IMR-90 (cell line): ENCODE results near the gene MAST3. TPM values are rescaled to one million over a fixed set of nuclear protein-coding genes. Genes with fewer than 3 reads are reported as not detected.

Experiments used
- ATAC-seq: fragments of 200-7000 bp; cut with Tn5 transposase; 2 replicates; pipeline ENCODE4 v1.9.1; 2020; ENCODE audit warnings: low read depth, mild to moderate bottlenecking, moderate library complexity
- BruUV-seq: library from RNA; stranded (reverse); fragments of 400-500 nt; replicated peaks from 2 replicates; lab custom pipeline; 2021; lab: Mats Ljungman, UMichigan
- CTCF ChIA-PET: fragments of 300-600 bp; formaldehyde crosslinking; extraction: SDS; loops from one replicate; lab custom pipeline; 2021; ENCODE audit warnings: antibody characterized with exemption; lab: Yijun Ruan, JAX
- POLR2A ChIA-PET: fragments of 300-600 bp; sonication (Branson Sonifier 250); formaldehyde crosslinking; loops from one replicate; lab custom pipeline; 2022; ENCODE audit warnings: antibody characterized with exemption; ENCODE audit not compliant: unreplicated experiment; lab: Charles Lee
- DNase-seq: peaks from one replicate; pipeline ENCODE4 v3.0.0; 2013
- H2AFZ ChIP-seq: replicated peaks from 2 replicates; pipeline ENCODE3; 2013; ENCODE audit warnings: low read length, mild to moderate bottlenecking; ENCODE audit not compliant: poor library complexity
- H2AK5ac ChIP-seq: 2 replicates; pipeline ENCODE4 v1.6.1; 2013; ENCODE audit warnings: low read depth, low read length, inconsistent platforms
- H2AK9ac ChIP-seq: replicated peaks from 2 replicates; pipeline ENCODE3; 2013; ENCODE audit warnings: mild to moderate bottlenecking, low read depth, low read length, moderate library complexity; ENCODE audit not compliant: poor library complexity
- H2BK120ac ChIP-seq: 2 replicates; pipeline ENCODE4 v1.6.1; 2013; ENCODE audit warnings: low read depth, low read length, inconsistent platforms
- H2BK15ac ChIP-seq: 3 replicates; pipeline ENCODE4 v1.6.1; 2013; ENCODE audit warnings: low read depth, low read length, inconsistent platforms
- H2BK20ac ChIP-seq: 2 replicates; pipeline ENCODE4 v1.6.1; 2013; ENCODE audit warnings: low read depth, mild to moderate bottlenecking, inconsistent platforms, low read length, moderate library complexity
- H2BK5ac ChIP-seq: 2 replicates; pipeline ENCODE4 v1.6.1; 2013; ENCODE audit warnings: mild to moderate bottlenecking, low read depth, low read length, inconsistent platforms; ENCODE audit not compliant: poor library complexity, severe bottlenecking
- H3K14ac ChIP-seq: replicated peaks from 2 replicates; pipeline ENCODE4 v1.6.1; 2013; ENCODE audit warnings: low read depth, low read length, inconsistent platforms
- H3K18ac ChIP-seq: 2 replicates; pipeline ENCODE4 v1.6.1; 2013; ENCODE audit warnings: low read depth, low read length, control low read depth
- H3K23ac ChIP-seq: 2 replicates; pipeline ENCODE4 v1.6.1; 2013; ENCODE audit warnings: low read depth, low read length, inconsistent platforms
- H3K27ac ChIP-seq: 2 replicates; pipeline ENCODE4 v1.5.1; 2013; ENCODE audit warnings: mild to moderate bottlenecking, control low read depth, low read length; ENCODE audit not compliant: insufficient read depth
- H3K27me3 ChIP-seq: 2 replicates; pipeline ENCODE4 v1.6.1; 2013; ENCODE audit warnings: low read length; ENCODE audit not compliant: control insufficient read depth, insufficient read depth
- H3K36me3 ChIP-seq: 2 replicates; pipeline ENCODE4 v1.6.1; 2013; ENCODE audit warnings: low read length, mixed read lengths; ENCODE audit not compliant: control insufficient read depth, insufficient read depth
- H3K4ac ChIP-seq: 2 replicates; pipeline ENCODE4 v1.6.1; 2013; ENCODE audit warnings: low read depth, low read length, inconsistent platforms
- H3K4me1 ChIP-seq: 2 replicates; pipeline ENCODE4 v1.6.1; 2013; ENCODE audit warnings: low read length, mixed read lengths; ENCODE audit not compliant: control insufficient read depth, insufficient read depth
- H3K4me2 ChIP-seq: 2 replicates; pipeline ENCODE4 v1.6.1; 2013; ENCODE audit warnings: low read depth, mild to moderate bottlenecking, control low read depth, low read length, moderate library complexity
- H3K4me3 ChIP-seq: 2 replicates; pipeline ENCODE4 v1.5.1; 2013; ENCODE audit warnings: low read depth, mild to moderate bottlenecking, control low read depth, low read length, moderate library complexity; ENCODE audit not compliant: insufficient read depth
- H3K56ac ChIP-seq: 2 replicates; pipeline ENCODE4 v1.6.1; 2013; ENCODE audit warnings: low read length, inconsistent platforms; ENCODE audit not compliant: insufficient read depth; ENCODE audit errors: extremely low read depth
- H3K79me1 ChIP-seq, 2 experiments: 2 replicates each; pipeline ENCODE4 v1.6.1; 2013; ENCODE audit warnings: low read length in 2 of 2, inconsistent platforms in 1 of 2, low read depth in 1 of 2
- H3K9ac ChIP-seq: 2 replicates; pipeline ENCODE4 v1.6.1; 2013; ENCODE audit warnings: low read depth, low read length, control low read depth
- H3K9me1 ChIP-seq: 2 replicates; pipeline ENCODE4 v1.6.1; 2013; ENCODE audit warnings: low read length, inconsistent platforms; ENCODE audit not compliant: insufficient read depth
- H3K9me3 ChIP-seq: 2 replicates; pipeline ENCODE4 v1.6.1; 2013; ENCODE audit warnings: low read length; ENCODE audit not compliant: control insufficient read depth, insufficient read depth
- H4K20me1 ChIP-seq: 2 replicates; pipeline ENCODE4 v1.6.1; 2013; ENCODE audit warnings: low read length, inconsistent platforms; ENCODE audit not compliant: insufficient read depth
- H4K5ac ChIP-seq: 2 replicates; pipeline ENCODE4 v1.6.1; 2013; ENCODE audit warnings: mild to moderate bottlenecking, low read depth, low read length, control low read depth
- H4K8ac ChIP-seq, 2 experiments: 2 replicates each; pipeline ENCODE4 v1.6.1; 2013; ENCODE audit warnings: low read depth in 2 of 2, low read length in 2 of 2, control low read depth in 1 of 2, inconsistent platforms in 1 of 2
- H4K91ac ChIP-seq: 2 replicates; pipeline ENCODE4 v1.6.1; 2013; ENCODE audit warnings: low read depth, low read length, inconsistent platforms; ENCODE audit not compliant: insufficient read depth
- CEBPB ChIP-seq: IDR thresholded peaks from 2 replicates; pipeline ENCODE4 v1.6.1; 2012; ENCODE audit warnings: low read depth, low read length, improper control_type of control experiment
- CHD1 ChIP-seq: IDR thresholded peaks from 2 replicates; pipeline ENCODE4 v1.6.1; 2012; ENCODE audit warnings: low read depth, low read length, improper control_type of control experiment
- MAFK ChIP-seq: IDR thresholded peaks from 2 replicates; pipeline ENCODE4 v1.6.1; 2012; ENCODE audit warnings: low read depth, low read length, improper control_type of control experiment
- MAZ ChIP-seq: IDR thresholded peaks from 2 replicates; pipeline ENCODE4 v1.6.1; 2012; ENCODE audit warnings: low read depth, mild to moderate bottlenecking, low read length, improper control_type of control experiment, moderate library complexity, borderline replicate concordance
- whole genome bisulfite sequencing, 2 experiments: methylation state at CpG; one replicate each; pipeline versions ENCODE4 v1.1.5 to v1.1.7; 2013; ENCODE audit warnings: missing lambda C conversion rate in 2 of 2; ENCODE audit not compliant: insufficient read length in 1 of 2; ENCODE audit errors: extremely low coverage in 2 of 2; 5-methylcytosine and 5-hydroxymethylcytosine counted together
- dilution Hi-C: fragments of 300-500 bp; cut with HindIII; formaldehyde crosslinking; loops from one replicate; pipeline ENCODE4 v1.14.3; 2018; ENCODE audit warnings: low sequenced_read_pairs; ENCODE audit not compliant: unreplicated experiment
- in situ Hi-C: fragments of 300-500 bp; cut with MboI; formaldehyde crosslinking; loops from 3 replicates; pipeline ENCODE4 v1.14.3; 2019; ENCODE audit warnings: low sequenced_read_pairs, inconsistent platforms, mixed read lengths
- intact Hi-C: fragments of 100-400 bp; cut with micrococcal nuclease; formaldehyde crosslinking; loops from 2 replicates; pipeline ENCODE4 v1.10.0; 2022
- polyA plus RNA-seq, 3 experiments: library from polyadenylated mRNA; depleted of rRNA; stranded (reverse); fragments of >200 nt; gene quantifications; 2 replicates each; pipeline ENCODE4 v1.2.3, GENCODE V29; 2012; ENCODE audit warnings: low replicate concordance in 1 of 3
- total RNA-seq: library from RNA; depleted of rRNA; stranded (reverse); fragments of >200 nt; gene quantifications from 2 replicates; pipeline ENCODE4 v1.2.3, GENCODE V29; 2012

The MAST3 gene
- total and polyA plus RNA-seq, 2 of the 4 experiments (the other 2 are of a cell fraction) = 1.3 to 4.3 TPM

DNA sequence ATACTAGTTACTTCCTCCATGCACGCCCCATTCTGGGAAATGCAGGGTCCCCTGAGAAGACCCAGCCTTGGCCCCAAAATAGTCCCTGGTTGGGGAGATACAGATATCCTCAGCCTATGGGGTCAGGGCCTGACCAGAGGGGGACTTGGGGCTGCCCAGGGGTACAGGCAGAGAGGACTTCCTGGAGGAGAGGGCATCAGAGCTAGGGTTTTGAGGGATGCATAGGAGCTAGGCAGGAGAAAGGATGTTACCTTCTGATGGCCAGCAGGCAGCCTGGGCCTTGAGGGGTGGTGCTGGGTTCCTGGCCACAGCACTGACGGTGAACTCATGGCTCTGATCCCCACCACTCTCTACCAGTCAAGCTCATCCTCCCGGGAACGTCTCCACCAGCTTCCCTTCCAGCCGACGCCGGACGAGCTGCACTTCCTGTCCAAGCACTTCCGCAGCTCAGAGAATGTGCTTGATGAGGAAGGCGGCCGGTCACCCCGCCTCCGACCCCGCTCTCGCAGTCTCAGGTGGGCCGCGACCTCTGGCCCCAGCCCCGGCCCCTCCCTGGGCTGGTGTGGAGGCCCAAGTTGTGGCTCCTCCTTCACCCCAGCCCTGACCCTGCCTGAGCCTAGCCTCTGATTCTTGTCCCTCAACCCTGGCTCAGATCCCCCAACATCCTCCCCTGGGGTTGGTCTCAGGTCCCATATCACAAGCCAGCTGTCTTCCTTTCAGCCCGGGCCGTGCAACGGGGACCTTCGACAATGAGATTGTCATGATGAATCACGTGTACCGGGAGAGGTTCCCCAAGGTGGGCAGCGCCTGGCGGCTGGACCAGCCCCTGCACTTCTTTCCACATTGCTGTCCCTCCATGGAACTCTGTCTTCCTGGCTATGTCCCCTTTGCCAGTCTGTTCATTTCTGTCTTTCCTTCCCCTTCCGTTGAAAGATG is 25.6 kb downstream of the MAST3 start:
- H2BK20ac ChIP-seq = no peak overlapping the region
- H3K14ac ChIP-seq = no peak overlapping the region
- H3K36me3 ChIP-seq = peaks cover 40% of the 10 kb centered on the region
- no peak overlapping the region for H4K5ac ChIP-seq
- no peak overlapping the region for H3K4ac ChIP-seq
- 87% methylated on average over 22 of the region's 27 CpGs; no CpG with 5 or more reads in 1 of the 2 experiments for WGBS, 2 experiments
- H2BK15ac ChIP-seq = no peak overlapping the region
- H2AK9ac ChIP-seq = no peak overlapping the region
- H3K27me3 ChIP-seq = no peaks in the 10 kb centered on the region
- H3K27ac ChIP-seq = no peak overlapping the region
- peaks cover 2% of the 10 kb centered on the region; the same call in 1 of the 2 replicates for H4K20me1 ChIP-seq
- H3K23ac ChIP-seq = no peak overlapping the region
- H3K4me2 ChIP-seq = no peak overlapping the region
- peaks cover 6% of the 10 kb centered on the region; the same call in 1 of the 2 replicates for H3K9me1 ChIP-seq
- ATAC-seq (no peak), DNase-seq (no peak)
- no peak overlapping the region for H3K18ac ChIP-seq
- no peak overlapping the region for H3K9ac ChIP-seq
- dilution Hi-C loops = no loop called here
- H2AK5ac ChIP-seq = no peak overlapping the region
- H3K9me3 ChIP-seq = no peaks in the 10 kb centered on the region
- H3K79me1 ChIP-seq = peaks cover 6 to 14% of the 10 kb centered on the region in 2 experiments; a peak in 2 of 4 replicates
- TF ChIP-seq CEBPB (no peak), MAFK (no peak), MAZ (no peak), CHD1 (no peak)
- no peak overlapping the region for H3K4me3 ChIP-seq
- H4K8ac ChIP-seq = no peak overlapping the region
- in situ Hi-C loops = no loop called here
- H3K56ac ChIP-seq = no peak overlapping the region
- intact Hi-C loops = no loop called here
- ChIA-PET POLR2A (no interaction called here), CTCF (interaction anchor here (0.9 kb wide), 1 partner anchor 120 kb away, joined by 3 read pairs; no protein-coding TSS in a partner anchor)
- peaks cover 10% of the 10 kb centered on the region for H3K4me1 ChIP-seq
- no peak overlapping the region for H4K91ac ChIP-seq
- no TSS peak for BruUV-seq
- H2BK5ac ChIP-seq = no peak overlapping the region
- H2BK120ac ChIP-seq = no peak overlapping the region
- no peak overlapping the region for H2AFZ ChIP-seq
